ENCODE measurements around the gene ADAM15.

The ADAM15 gene

DNA sequence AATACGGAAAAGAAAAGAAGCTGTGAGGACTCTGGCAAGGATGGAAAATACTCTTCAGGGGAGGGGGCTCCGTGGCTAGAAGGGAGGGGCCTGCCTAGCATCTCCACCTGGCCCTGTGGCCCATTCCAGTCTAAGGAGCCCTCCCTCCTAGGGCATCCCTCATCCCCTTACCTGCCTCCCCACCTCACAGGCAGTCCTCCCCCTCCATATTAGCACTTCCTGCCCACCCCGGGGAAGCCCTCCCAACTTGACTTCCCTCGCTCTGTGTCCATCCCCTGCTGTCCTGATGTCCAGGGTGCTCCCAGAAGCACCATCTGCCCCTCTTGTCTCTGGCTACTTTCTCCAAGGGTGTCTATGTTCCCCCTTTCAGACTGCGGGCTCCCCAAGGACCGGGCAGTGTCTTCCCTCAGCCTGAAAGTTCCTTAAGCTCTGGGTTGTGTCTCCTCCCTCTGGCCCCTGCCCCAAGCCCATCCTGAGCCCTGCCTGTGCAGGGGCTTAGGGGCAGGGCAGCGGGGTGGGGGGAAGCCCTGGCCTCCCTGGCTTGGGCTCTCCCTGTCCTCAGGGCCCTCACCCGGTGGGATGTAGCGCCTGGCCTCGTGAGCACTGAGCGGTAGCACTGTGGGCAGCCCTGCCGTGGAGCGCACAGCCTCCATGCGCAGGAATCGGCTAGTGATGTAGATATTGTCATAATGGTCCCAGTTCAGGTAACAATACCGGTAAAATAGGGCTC is 21.4 kb upstream of the ADAM15 start:
- Histone ChIP-seq H3K9ac (ENCODE audit: low read length) (no peak overlapping the region), H3K4me2 (ENCODE audit: low read length) (no peak overlapping the region), H3K4me3 (ENCODE audit: low read length) (no peak overlapping the region), H3K27ac (ENCODE audit: low read length) (no peak overlapping the region), H3K36me3 (replicated peaks; ENCODE audit: low read depth, low read length) (no peaks in the 10 kb centered on the region), H3K4me1 (ENCODE audit: low read length) (no peaks in the 10 kb centered on the region), H3K9me3 (ENCODE audit: insufficient read depth, low read length) (no peaks in the 10 kb centered on the region), H3K79me2 (ENCODE audit: low read length) (no peaks in the 10 kb centered on the region), H2AFZ (ENCODE audit: low read depth, low read length) (no peak overlapping the region), H3K27me3 (ENCODE audit: low read depth, low read length) (peaks cover 7% of the 10 kb centered on the region; the same call in 1 of the 2 replicates), H4K20me1 (ENCODE audit: insufficient read depth, low read length) (no peaks in the 10 kb centered on the region)
- no peak for TF ChIP-seq EZH2phosphoT487 (IDR thresholded peaks at IDR 0.05; ENCODE audit: low read depth)
- TF ChIP-seq, protein P1, sequence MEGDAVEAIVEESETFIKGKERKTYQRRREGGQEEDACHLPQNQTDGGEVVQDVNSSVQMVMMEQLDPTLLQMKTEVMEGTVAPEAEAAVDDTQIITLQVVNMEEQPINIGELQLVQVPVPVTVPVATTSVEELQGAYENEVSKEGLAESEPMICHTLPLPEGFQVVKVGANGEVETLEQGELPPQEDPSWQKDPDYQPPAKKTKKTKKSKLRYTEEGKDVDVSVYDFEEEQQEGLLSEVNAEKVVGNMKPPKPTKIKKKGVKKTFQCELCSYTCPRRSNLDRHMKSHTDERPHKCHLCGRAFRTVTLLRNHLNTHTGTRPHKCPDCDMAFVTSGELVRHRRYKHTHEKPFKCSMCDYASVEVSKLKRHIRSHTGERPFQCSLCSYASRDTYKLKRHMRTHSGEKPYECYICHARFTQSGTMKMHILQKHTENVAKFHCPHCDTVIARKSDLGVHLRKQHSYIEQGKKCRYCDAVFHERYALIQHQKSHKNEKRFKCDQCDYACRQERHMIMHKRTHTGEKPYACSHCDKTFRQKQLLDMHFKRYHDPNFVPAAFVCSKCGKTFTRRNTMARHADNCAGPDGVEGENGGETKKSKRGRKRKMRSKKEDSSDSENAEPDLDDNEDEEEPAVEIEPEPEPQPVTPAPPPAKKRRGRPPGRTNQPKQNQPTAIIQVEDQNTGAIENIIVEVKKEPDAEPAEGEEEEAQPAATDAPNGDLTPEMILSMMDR (IDR thresholded peaks at IDR 0.05; ENCODE audit: low read depth, low read length) = no peak

DNA sequence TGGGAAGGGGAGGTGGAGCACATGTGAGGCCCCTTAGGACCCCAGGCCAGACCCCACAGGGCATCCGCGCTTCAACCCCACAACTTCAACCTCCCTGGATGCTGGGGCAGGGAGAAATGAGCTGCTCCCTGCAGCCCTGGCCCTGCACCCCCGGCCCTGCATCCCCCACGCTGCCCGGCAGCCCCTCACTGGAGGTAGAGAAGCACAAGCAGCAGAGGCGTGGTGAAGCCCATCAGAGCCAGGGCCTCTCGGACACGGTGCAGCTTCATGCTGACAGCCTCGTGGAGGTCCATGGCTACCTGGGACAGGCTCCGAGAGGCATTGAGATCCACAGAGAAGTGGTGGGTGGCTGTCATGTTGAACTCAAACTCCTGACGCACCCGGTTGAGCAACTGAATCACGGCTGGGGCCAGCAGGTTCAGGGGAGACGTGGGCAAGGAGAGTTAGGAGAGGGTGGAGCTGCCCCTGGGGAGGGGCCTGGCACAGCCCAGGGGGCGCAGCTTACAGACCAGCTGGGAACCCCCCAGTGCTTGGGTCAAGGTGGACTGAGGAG is 20.8 kb upstream of the ADAM15 start:
- Histone ChIP-seq H3K27ac (ENCODE audit: low read length) (no peak overlapping the region), H3K27me3 (ENCODE audit: low read depth, low read length) (peaks cover 7% of the 10 kb centered on the region; the same call in 1 of the 2 replicates), H3K9me3 (ENCODE audit: insufficient read depth, low read length) (no peaks in the 10 kb centered on the region), H3K36me3 (replicated peaks; ENCODE audit: low read depth, low read length) (no peaks in the 10 kb centered on the region), H3K9ac (ENCODE audit: low read length) (no peak overlapping the region), H3K4me3 (ENCODE audit: low read length) (no peak overlapping the region), H4K20me1 (ENCODE audit: insufficient read depth, low read length) (no peaks in the 10 kb centered on the region), H3K79me2 (ENCODE audit: low read length) (no peaks in the 10 kb centered on the region), H2AFZ (ENCODE audit: low read depth, low read length) (no peak overlapping the region), H3K4me1 (ENCODE audit: low read length) (no peaks in the 10 kb centered on the region), H3K4me2 (ENCODE audit: low read length) (no peak overlapping the region)
- TF ChIP-seq EZH2phosphoT487 (IDR thresholded peaks at IDR 0.05; ENCODE audit: low read depth) = no peak
- TF ChIP-seq, protein P1 (IDR thresholded peaks at IDR 0.05; ENCODE audit: low read depth, low read length) = no peak

DNA sequence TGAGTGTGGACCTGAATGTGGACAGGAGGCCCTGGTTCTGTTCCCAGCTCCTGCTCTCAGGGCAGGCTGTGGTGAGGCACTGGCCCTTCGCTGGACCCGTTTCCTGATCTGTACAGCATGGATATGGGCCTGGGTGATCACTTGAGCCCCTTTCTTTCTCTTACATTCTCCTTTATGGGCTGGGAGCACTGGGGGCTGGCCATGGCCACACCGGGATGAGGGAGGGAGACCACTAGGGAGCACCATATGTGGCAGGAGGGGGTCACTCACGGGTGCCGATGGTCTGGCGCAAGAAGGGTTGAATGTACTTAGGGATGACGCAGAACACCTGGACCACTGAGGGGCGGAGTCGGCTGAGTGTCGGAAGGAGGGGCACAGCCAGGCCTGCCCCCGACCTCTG is 20.2 kb upstream of the ADAM15 start:
- no peak overlapping the region for H3K9ac ChIP-seq (ENCODE audit: low read length)
- TF ChIP-seq EZH2phosphoT487 (IDR thresholded peaks at IDR 0.05; ENCODE audit: low read depth) = no peak
- TF ChIP-seq, protein P1 (IDR thresholded peaks at IDR 0.05; ENCODE audit: low read depth, low read length) = no peak
- no peaks in the 10 kb centered on the region for H3K4me1 ChIP-seq (ENCODE audit: low read length)
- H2AFZ ChIP-seq (ENCODE audit: low read depth, low read length) = no peak overlapping the region
- H3K4me2 ChIP-seq (ENCODE audit: low read length) = no peak overlapping the region
- no peaks in the 10 kb centered on the region for H4K20me1 ChIP-seq (ENCODE audit: insufficient read depth, low read length)
- H3K9me3 ChIP-seq (ENCODE audit: insufficient read depth, low read length) = no peaks in the 10 kb centered on the region
- no peak overlapping the region for H3K4me3 ChIP-seq (ENCODE audit: low read length)
- H3K36me3 ChIP-seq (replicated peaks; ENCODE audit: low read depth, low read length) = no peaks in the 10 kb centered on the region
- H3K27me3 ChIP-seq (ENCODE audit: low read depth, low read length) = peaks cover 6% of the 10 kb centered on the region; the same call in 1 of the 2 replicates
- H3K27ac ChIP-seq (ENCODE audit: low read length) = no peak overlapping the region
- no peaks in the 10 kb centered on the region for H3K79me2 ChIP-seq (ENCODE audit: low read length)

DNA sequence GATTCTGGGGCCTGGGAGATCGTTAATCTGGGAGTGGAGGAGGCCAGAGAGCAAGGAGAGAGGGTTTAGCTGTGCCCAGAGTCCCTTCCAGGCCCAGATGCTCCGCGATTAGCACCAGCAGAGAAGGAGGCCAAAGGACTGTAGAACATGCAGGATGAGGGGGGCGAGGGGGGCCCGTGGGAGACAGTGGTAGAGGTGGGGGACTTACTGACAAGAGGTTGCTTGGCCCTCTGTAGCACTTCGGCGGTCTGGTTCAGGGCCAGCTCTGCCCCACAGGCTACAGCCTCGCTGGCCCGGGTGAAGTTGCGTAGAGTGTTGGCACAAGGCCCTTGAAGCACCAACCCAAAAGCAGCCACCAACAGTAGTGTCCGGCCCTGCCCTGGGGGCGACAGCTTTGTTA is 18.2 kb upstream of the ADAM15 start:
- H4K20me1 ChIP-seq (ENCODE audit: insufficient read depth, low read length) = no peaks in the 10 kb centered on the region
- H3K36me3 ChIP-seq (replicated peaks; ENCODE audit: low read depth, low read length) = no peaks in the 10 kb centered on the region
- peaks cover 15% of the 10 kb centered on the region for H3K27me3 ChIP-seq (ENCODE audit: low read depth, low read length)
- H3K4me2 ChIP-seq (ENCODE audit: low read length) = no peak overlapping the region
- H3K27ac ChIP-seq (ENCODE audit: low read length) = no peak overlapping the region
- TF ChIP-seq, protein P1 (IDR thresholded peaks at IDR 0.05; ENCODE audit: low read depth, low read length) = no peak
- no peak for TF ChIP-seq EZH2phosphoT487 (IDR thresholded peaks at IDR 0.05; ENCODE audit: low read depth)
- H3K9ac ChIP-seq (ENCODE audit: low read length) = no peak overlapping the region
- H3K79me2 ChIP-seq (ENCODE audit: low read length) = no peaks in the 10 kb centered on the region
- H3K4me3 ChIP-seq (ENCODE audit: low read length) = no peak overlapping the region
- H2AFZ ChIP-seq (ENCODE audit: low read depth, low read length) = no peak overlapping the region
- H3K9me3 ChIP-seq (ENCODE audit: insufficient read depth, low read length) = no peaks in the 10 kb centered on the region
- H3K4me1 ChIP-seq (ENCODE audit: low read length) = no peaks in the 10 kb centered on the region
